ENCODE data around the gene TTLL8.

Gene TTLL8

GRCh38 chr22:49971232-49972162, 86.6 kb downstream of the TTLL8 start:
- H3K4me1 ChIP-seq (ENCODE audit: control insufficient read depth, insufficient read depth, low read length), result peaks cover 7% of the 10 kb centered on the region; the same call in 1 of the 2 replicates
- H3K9ac ChIP-seq (ENCODE audit: low read depth, low read length), result no peak overlapping the region
- H3K9me3 ChIP-seq (ENCODE audit: control insufficient read depth, insufficient read depth, low read length), result no peaks in the 10 kb centered on the region
- H3K27me3 ChIP-seq (ENCODE audit: control insufficient read depth, insufficient read depth, low read length), result peaks cover 24% of the 10 kb centered on the region
- no peaks in the 10 kb centered on the region for H3K36me3 ChIP-seq (ENCODE audit: control insufficient read depth, insufficient read depth, low read length)
- peak overlapping the region; percentile 48 for H3K4me3 ChIP-seq (ENCODE audit: low read depth, low read length)
- H3K27ac ChIP-seq (ENCODE audit: low read depth, low read length), result peak overlapping the region; percentile 40

- Histone ChIP-seq H3K9me3 (ENCODE audit: control insufficient read depth, insufficient read depth, low read length) (no peaks in the 10 kb centered on the region), H3K4me1 (ENCODE audit: control insufficient read depth, insufficient read depth, low read length) (peaks cover 7% of the 10 kb centered on the region; the same call in 1 of the 2 replicates), H3K36me3 (ENCODE audit: control insufficient read depth, insufficient read depth, low read length) (no peaks in the 10 kb centered on the region), H3K27me3 (ENCODE audit: control insufficient read depth, insufficient read depth, low read length) (peaks cover 24% of the 10 kb centered on the region), H3K4me3 (ENCODE audit: low read depth, low read length) (peak overlapping the region; percentile 48), H3K9ac (ENCODE audit: low read depth, low read length) (peak overlapping the region; percentile 20), H3K27ac (ENCODE audit: low read depth, low read length) (peak overlapping the region; percentile 40)
These were observed 87.4 kb downstream of the TTLL8 start for GRCh38 chr22:49970528-49971231.

- no peaks in the 10 kb centered on the region for H3K36me3 ChIP-seq (ENCODE audit: control insufficient read depth, insufficient read depth, low read length)
- peaks cover 7% of the 10 kb centered on the region; the same call in 1 of the 2 replicates for H3K4me1 ChIP-seq (ENCODE audit: control insufficient read depth, insufficient read depth, low read length)
- H3K9me3 ChIP-seq (ENCODE audit: control insufficient read depth, insufficient read depth, low read length), result no peaks in the 10 kb centered on the region
- H3K27me3 ChIP-seq (ENCODE audit: control insufficient read depth, insufficient read depth, low read length), result peaks cover 24% of the 10 kb centered on the region
- no peak overlapping the region for H3K9ac ChIP-seq (ENCODE audit: low read depth, low read length)
- H3K27ac ChIP-seq (ENCODE audit: low read depth, low read length), result no peak overlapping the region
- H3K4me3 ChIP-seq (ENCODE audit: low read depth, low read length), result no peak overlapping the region
These were observed 88.2 kb downstream of the TTLL8 start for GRCh38 chr22:49969751-49970527.

GRCh38 chr22:49968831-49969661, 89.1 kb downstream of the TTLL8 start:
- Histone ChIP-seq H3K36me3 (ENCODE audit: control insufficient read depth, insufficient read depth, low read length) (peaks cover 8% of the 10 kb centered on the region), H3K9ac (ENCODE audit: low read depth, low read length) (no peak overlapping the region), H3K27ac (ENCODE audit: low read depth, low read length) (no peak overlapping the region), H3K27me3 (ENCODE audit: control insufficient read depth, insufficient read depth, low read length) (peaks cover 24% of the 10 kb centered on the region), H3K4me1 (ENCODE audit: control insufficient read depth, insufficient read depth, low read length) (peaks cover 7% of the 10 kb centered on the region; the same call in 1 of the 2 replicates), H3K9me3 (ENCODE audit: control insufficient read depth, insufficient read depth, low read length) (no peaks in the 10 kb centered on the region), H3K4me3 (ENCODE audit: low read depth, low read length) (no peak overlapping the region)
